Measurements from ENCODE around the gene CHTF18. TPM values are rescaled to one million over a fixed set of nuclear protein-coding genes. Genes with fewer than 3 reads are reported as not detected.
A peak's percentile ranks its signal among the peaks of the same experiment; 100 is the strongest.
"Not testable (repeated sequence)": the region's sequence is repeated elsewhere in the genome, so short reads cannot be mapped to it uniquely, and the experiment has no call there.

CHTF18 gene
- polyA plus RNA-seq, 1 donor (not counting 4 experiments of a cell fraction or from before 2014, with no cell fraction given): 5.7 TPM

GRCh38 chr16:818592-818991 is 30.2 kb downstream of the CHTF18 start:
- Histone ChIP-seq H3K9me1 (ENCODE audit: control insufficient read depth, extremely low read depth, insufficient read depth, low read length) (no peaks in the 10 kb centered on the region), H3K27ac (ENCODE audit: control insufficient read depth, insufficient read depth, low read length) (no peak overlapping the region), H3K4me3 (ENCODE audit: control insufficient read depth in 2 of 3, extremely low read depth in 1 of 3, insufficient read depth in 2 of 3, low read depth in 1 of 3, low read length in 3 of 3) (no peak overlapping the region), H3K36me3 (ENCODE audit: control insufficient read depth in 2 of 2, extremely low read depth in 1 of 2, insufficient read depth in 2 of 2, low read length in 2 of 2) (no peaks in the 10 kb centered on the region), H3K79me2 (ENCODE audit: control insufficient read depth, insufficient read depth, low read length) (no peaks in the 10 kb centered on the region), H3K9ac (ENCODE audit: control insufficient read depth, extremely low read depth, insufficient read depth, low read length) (no peak overlapping the region), H3K4me1 (ENCODE audit: control insufficient read depth, extremely low read depth, insufficient read depth, low read length) (no peaks in the 10 kb centered on the region), H3K9me3 (ENCODE audit: control insufficient read depth, low read depth, low read length) (no peaks in the 10 kb centered on the region), H3K27me3 (ENCODE audit: control insufficient read depth, extremely low read depth, insufficient read depth, low read length) (peaks cover 24% of the 10 kb centered on the region), H3K4me2 (ENCODE audit: control insufficient read depth, extremely low read depth, insufficient read depth, low read depth, low read length) (no peak overlapping the region), H2AFZ (ENCODE audit: control insufficient read depth, low read length) (no peak overlapping the region), H4K20me1 (ENCODE audit: control insufficient read depth, extremely low read depth, insufficient read depth, low read length) (no peaks in the 10 kb centered on the region)
- DNase-seq (ENCODE audit: low read depth, low spot score) (no peak), FAIRE-seq (peak; percentile 79)
- no peak for TF ChIP-seq EZH2 (IDR thresholded peaks at IDR 0.05; ENCODE audit: low read length)
- no peak for TF ChIP-seq CTCF (optimal IDR thresholded peaks at IDR 0.05 in 1 of 3, IDR thresholded peaks at IDR 0.05 in 1 of 3, conservative IDR thresholded peaks at IDR 0.05 in 1 of 3; ENCODE audit: extremely low read depth in 1 of 3, insufficient read depth in 2 of 3, low read length in 3 of 3)
- dilution Hi-C loops (cut with MboI; ENCODE audit: extremely low pct_ligation_motif_present, low sequenced_read_pairs): no loop called here

DNA sequence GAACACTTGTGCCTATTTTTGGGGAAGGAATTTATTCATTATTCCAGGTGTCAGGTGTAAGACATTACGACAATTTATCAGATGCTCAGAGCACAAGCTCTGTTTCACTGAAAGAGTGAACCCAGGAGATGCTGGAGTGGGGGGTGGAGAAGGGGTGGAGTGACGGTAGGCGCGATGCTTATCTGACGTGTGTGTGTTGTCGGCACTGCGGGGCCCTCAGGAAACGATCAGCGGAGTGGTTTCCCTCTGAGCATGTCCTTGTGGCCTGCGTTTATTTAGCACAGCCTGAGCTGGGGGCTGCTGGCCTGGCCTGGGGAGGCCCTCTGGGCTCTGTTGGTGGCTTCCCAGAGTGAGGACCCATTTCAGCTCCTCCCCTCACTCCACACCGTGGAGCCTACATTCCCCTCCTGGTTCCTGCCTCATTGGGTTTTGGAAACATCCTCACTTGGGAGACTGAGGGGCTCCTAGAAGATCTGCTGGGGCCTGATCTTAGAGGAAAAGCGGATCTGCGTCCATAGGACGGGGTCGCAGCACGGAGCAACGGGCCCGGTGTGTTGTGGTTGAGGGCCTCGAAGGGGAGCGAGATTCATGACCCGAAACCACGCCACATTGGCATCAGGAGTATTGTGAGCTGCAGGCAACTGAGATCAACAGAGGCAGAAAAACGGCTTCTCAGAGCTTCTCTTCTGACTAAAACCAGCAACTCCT is 31.1 kb downstream of the CHTF18 start:
- H3K79me2 ChIP-seq (ENCODE audit: control insufficient read depth, insufficient read depth, low read length): no peaks in the 10 kb centered on the region
- H3K9ac ChIP-seq (ENCODE audit: control insufficient read depth, extremely low read depth, insufficient read depth, low read length): no peak overlapping the region
- dilution Hi-C loops (cut with MboI; ENCODE audit: extremely low pct_ligation_motif_present, low sequenced_read_pairs): no loop called here
- H3K36me3 ChIP-seq (ENCODE audit: control insufficient read depth in 2 of 2, extremely low read depth in 1 of 2, insufficient read depth in 2 of 2, low read length in 2 of 2): no peaks in the 10 kb centered on the region
- H3K4me2 ChIP-seq (ENCODE audit: control insufficient read depth, extremely low read depth, insufficient read depth, low read depth, low read length): no peak overlapping the region
- H3K4me1 ChIP-seq (ENCODE audit: control insufficient read depth, extremely low read depth, insufficient read depth, low read length): no peaks in the 10 kb centered on the region
- no peaks in the 10 kb centered on the region for H4K20me1 ChIP-seq (ENCODE audit: control insufficient read depth, extremely low read depth, insufficient read depth, low read length)
- DNase-seq (ENCODE audit: low read depth, low spot score) (no peak), FAIRE-seq (no peak)
- no peaks in the 10 kb centered on the region for H3K9me3 ChIP-seq (ENCODE audit: control insufficient read depth, low read depth, low read length)
- TF ChIP-seq EZH2 (IDR thresholded peaks at IDR 0.05; ENCODE audit: low read length): no peak
- TF ChIP-seq CTCF (optimal IDR thresholded peaks at IDR 0.05 in 1 of 3, IDR thresholded peaks at IDR 0.05 in 1 of 3, conservative IDR thresholded peaks at IDR 0.05 in 1 of 3; ENCODE audit: extremely low read depth in 1 of 3, insufficient read depth in 2 of 3, low read length in 3 of 3): no peak
- H3K9me1 ChIP-seq (ENCODE audit: control insufficient read depth, extremely low read depth, insufficient read depth, low read length): no peaks in the 10 kb centered on the region
- no peak overlapping the region for H2AFZ ChIP-seq (ENCODE audit: control insufficient read depth, low read length)
- peaks cover 17% of the 10 kb centered on the region for H3K27me3 ChIP-seq (ENCODE audit: control insufficient read depth, extremely low read depth, insufficient read depth, low read length)
- H3K4me3 ChIP-seq (ENCODE audit: control insufficient read depth in 2 of 3, extremely low read depth in 1 of 3, insufficient read depth in 2 of 3, low read depth in 1 of 3, low read length in 3 of 3): no peak overlapping the region
- H3K27ac ChIP-seq (ENCODE audit: control insufficient read depth, insufficient read depth, low read length): no peak overlapping the region

DNA sequence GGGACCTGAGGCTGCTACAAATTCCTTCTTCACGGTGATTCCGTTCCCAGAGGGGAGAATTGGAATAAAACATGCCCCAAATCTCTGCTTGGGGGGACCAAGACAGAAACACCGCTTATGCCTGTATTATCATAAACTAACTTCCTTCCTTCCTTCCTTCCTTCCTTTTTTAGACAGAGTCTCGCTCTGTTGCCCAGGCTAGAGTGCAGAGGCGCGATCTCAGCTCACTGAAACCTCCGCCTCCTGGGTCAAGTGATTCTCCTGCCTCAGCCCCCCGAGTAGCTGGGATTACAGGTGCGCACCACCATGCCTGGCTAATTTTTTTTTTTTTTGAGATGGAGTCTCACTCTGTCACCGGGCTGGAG is 31.6 kb downstream of the CHTF18 start:
- H3K4me3 ChIP-seq (ENCODE audit: control insufficient read depth in 2 of 3, extremely low read depth in 1 of 3, insufficient read depth in 2 of 3, low read depth in 1 of 3, low read length in 3 of 3); H3K9me3 ChIP-seq (ENCODE audit: control insufficient read depth, low read depth, low read length); dilution Hi-C loops (cut with MboI; ENCODE audit: extremely low pct_ligation_motif_present, low sequenced_read_pairs); FAIRE-seq; H4K20me1 ChIP-seq (ENCODE audit: control insufficient read depth, extremely low read depth, insufficient read depth, low read length); DNase-seq (ENCODE audit: low read depth, low spot score); H3K4me1 ChIP-seq (ENCODE audit: control insufficient read depth, extremely low read depth, insufficient read depth, low read length); H3K36me3 ChIP-seq (ENCODE audit: control insufficient read depth in 2 of 2, extremely low read depth in 1 of 2, insufficient read depth in 2 of 2, low read length in 2 of 2); H3K9ac ChIP-seq (ENCODE audit: control insufficient read depth, extremely low read depth, insufficient read depth, low read length); H2AFZ ChIP-seq (ENCODE audit: control insufficient read depth, low read length); H3K9me1 ChIP-seq (ENCODE audit: control insufficient read depth, extremely low read depth, insufficient read depth, low read length); H3K79me2 ChIP-seq (ENCODE audit: control insufficient read depth, insufficient read depth, low read length); H3K27ac ChIP-seq (ENCODE audit: control insufficient read depth, insufficient read depth, low read length); H3K4me2 ChIP-seq (ENCODE audit: control insufficient read depth, extremely low read depth, insufficient read depth, low read depth, low read length): not testable (repeated sequence)
- peaks cover 20% of the 10 kb centered on the region for H3K27me3 ChIP-seq (ENCODE audit: control insufficient read depth, extremely low read depth, insufficient read depth, low read length)

All from keratinocyte (primary cell).